ENCODE data around the gene CCDC43.

The CCDC43 gene

DNA sequence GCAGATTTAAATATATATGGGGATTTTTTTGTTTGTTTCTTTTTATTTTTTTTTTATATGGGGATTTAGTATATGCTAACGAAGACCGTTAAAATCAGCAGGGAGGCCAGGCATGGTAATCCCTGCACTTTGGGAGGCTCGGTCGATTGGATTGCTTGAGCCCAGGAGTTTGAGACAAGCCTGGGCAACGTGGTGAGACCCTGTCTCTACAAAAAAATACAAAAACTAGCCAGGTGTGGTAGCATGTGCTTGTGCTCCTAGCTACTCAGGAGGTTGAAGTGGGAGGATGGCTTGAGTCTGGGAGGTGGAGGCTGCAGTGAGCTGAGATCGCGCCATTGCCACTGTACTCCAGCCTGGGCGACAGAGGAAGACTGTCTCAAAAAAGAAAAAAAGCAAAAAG, 55.6 kb downstream of the CCDC43 start:
- Histone ChIP-seq H3K9ac (ENCODE audit: low read length) (no peak overlapping the region), H4K20me1 (ENCODE audit: low read depth, low read length) (no peaks in the 10 kb centered on the region), H3K36me3 (ENCODE audit: low read length) (no peaks in the 10 kb centered on the region), H3K4me3 (ENCODE audit: insufficient read depth, low read length, poor library complexity, severe bottlenecking) (no peak overlapping the region), H3K79me2 (ENCODE audit: insufficient read depth, low read length) (no peaks in the 10 kb centered on the region), H3K27ac (ENCODE audit: low read depth, low read length) (no peak overlapping the region), H3F3A (ENCODE audit: insufficient read depth) (no peaks in the 10 kb centered on the region), H2AFZ (ENCODE audit: low read depth, low read length, severe bottlenecking) (no peak overlapping the region), H3K4me2 (ENCODE audit: low read depth, low read length, poor library complexity, severe bottlenecking) (no peak overlapping the region), H3K27me3 (ENCODE audit: low read length) (no peaks in the 10 kb centered on the region), H3K9me2 (replicated peaks; ENCODE audit: insufficient read depth, low read length) (no peaks in the 10 kb centered on the region), H3K9me3 (ENCODE audit: insufficient read depth, low read length) (no peaks in the 10 kb centered on the region)
- TF ChIP-seq, protein P1, sequence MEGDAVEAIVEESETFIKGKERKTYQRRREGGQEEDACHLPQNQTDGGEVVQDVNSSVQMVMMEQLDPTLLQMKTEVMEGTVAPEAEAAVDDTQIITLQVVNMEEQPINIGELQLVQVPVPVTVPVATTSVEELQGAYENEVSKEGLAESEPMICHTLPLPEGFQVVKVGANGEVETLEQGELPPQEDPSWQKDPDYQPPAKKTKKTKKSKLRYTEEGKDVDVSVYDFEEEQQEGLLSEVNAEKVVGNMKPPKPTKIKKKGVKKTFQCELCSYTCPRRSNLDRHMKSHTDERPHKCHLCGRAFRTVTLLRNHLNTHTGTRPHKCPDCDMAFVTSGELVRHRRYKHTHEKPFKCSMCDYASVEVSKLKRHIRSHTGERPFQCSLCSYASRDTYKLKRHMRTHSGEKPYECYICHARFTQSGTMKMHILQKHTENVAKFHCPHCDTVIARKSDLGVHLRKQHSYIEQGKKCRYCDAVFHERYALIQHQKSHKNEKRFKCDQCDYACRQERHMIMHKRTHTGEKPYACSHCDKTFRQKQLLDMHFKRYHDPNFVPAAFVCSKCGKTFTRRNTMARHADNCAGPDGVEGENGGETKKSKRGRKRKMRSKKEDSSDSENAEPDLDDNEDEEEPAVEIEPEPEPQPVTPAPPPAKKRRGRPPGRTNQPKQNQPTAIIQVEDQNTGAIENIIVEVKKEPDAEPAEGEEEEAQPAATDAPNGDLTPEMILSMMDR (IDR thresholded peaks at IDR 0.05; ENCODE audit: insufficient read depth, low read length, poor library complexity, severe bottlenecking): no peak
- no peak for TF ChIP-seq EZH2phosphoT487 (conservative IDR thresholded peaks at IDR 0.05; ENCODE audit: low read length)

DNA sequence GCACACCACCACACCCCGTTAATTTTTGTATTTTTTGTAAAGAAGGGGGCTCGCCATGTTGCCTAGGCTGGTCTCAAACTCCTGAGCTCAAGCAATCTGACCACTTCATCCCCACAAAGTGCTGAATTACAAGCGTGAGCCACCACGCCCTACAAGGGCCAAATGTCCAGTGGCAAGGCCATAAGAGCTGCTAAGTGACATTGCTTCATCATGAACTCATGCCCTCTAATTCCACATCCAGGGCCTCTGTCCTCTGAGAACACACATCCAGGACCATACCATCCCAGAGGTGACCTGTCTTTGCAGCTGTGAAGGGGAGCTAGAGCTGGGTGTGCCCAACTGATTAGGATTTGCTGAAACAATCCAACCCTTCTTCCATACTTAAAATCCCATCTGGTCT, 58.9 kb downstream of the CCDC43 start:
- Histone ChIP-seq H3K9me2 (replicated peaks; ENCODE audit: insufficient read depth, low read length) (no peaks in the 10 kb centered on the region), H3K4me3 (ENCODE audit: insufficient read depth, low read length, poor library complexity, severe bottlenecking) (no peak overlapping the region), H4K20me1 (ENCODE audit: low read depth, low read length) (no peaks in the 10 kb centered on the region), H2AFZ (ENCODE audit: low read depth, low read length, severe bottlenecking) (no peak overlapping the region), H3K9ac (ENCODE audit: low read length) (no peak overlapping the region), H3K27me3 (ENCODE audit: low read length) (no peaks in the 10 kb centered on the region), H3F3A (ENCODE audit: insufficient read depth) (no peaks in the 10 kb centered on the region), H3K4me2 (ENCODE audit: low read depth, low read length, poor library complexity, severe bottlenecking) (no peak overlapping the region), H3K9me3 (ENCODE audit: insufficient read depth, low read length) (no peaks in the 10 kb centered on the region), H3K27ac (ENCODE audit: low read depth, low read length) (no peak overlapping the region), H3K79me2 (ENCODE audit: insufficient read depth, low read length) (no peaks in the 10 kb centered on the region), H3K36me3 (ENCODE audit: low read length) (no peaks in the 10 kb centered on the region)
- no peak for TF ChIP-seq EZH2phosphoT487 (conservative IDR thresholded peaks at IDR 0.05; ENCODE audit: low read length)
- TF ChIP-seq, protein P1 (IDR thresholded peaks at IDR 0.05; ENCODE audit: insufficient read depth, low read length, poor library complexity, severe bottlenecking): no peak

DNA sequence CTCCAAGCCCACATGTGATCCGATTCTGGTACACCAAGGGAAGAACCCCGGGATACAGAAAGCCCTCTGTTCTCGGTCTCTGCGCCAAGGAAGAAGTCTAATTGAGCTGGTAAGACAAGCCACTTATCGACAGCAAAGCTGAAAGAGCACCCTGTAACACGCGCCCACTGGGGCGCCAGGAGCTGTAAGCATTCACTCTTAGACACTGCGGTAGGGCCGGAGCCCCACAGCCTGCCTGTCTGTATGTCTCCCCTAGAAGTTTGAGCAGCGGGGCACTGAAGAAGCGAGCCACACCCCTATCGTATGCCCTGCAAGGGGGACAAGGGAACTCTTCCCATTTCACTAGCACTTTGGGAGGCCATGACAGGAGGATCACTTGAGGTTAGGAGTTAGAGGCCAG, 60.3 kb downstream of the CCDC43 start:
- TF ChIP-seq, protein P1 (IDR thresholded peaks at IDR 0.05; ENCODE audit: insufficient read depth, low read length, poor library complexity, severe bottlenecking): no peak
- no peak for TF ChIP-seq EZH2phosphoT487 (conservative IDR thresholded peaks at IDR 0.05; ENCODE audit: low read length)
- Histone ChIP-seq H3K9me2 (replicated peaks; ENCODE audit: insufficient read depth, low read length) (no peaks in the 10 kb centered on the region), H4K20me1 (ENCODE audit: low read depth, low read length) (no peaks in the 10 kb centered on the region), H2AFZ (ENCODE audit: low read depth, low read length, severe bottlenecking) (peak overlapping the region; percentile 95), H3K4me2 (ENCODE audit: low read depth, low read length, poor library complexity, severe bottlenecking) (no peak overlapping the region), H3K4me3 (ENCODE audit: insufficient read depth, low read length, poor library complexity, severe bottlenecking) (no peak overlapping the region), H3K27ac (ENCODE audit: low read depth, low read length) (no peak overlapping the region), H3F3A (ENCODE audit: insufficient read depth) (no peaks in the 10 kb centered on the region), H3K9ac (ENCODE audit: low read length) (no peak overlapping the region), H3K27me3 (ENCODE audit: low read length) (no peaks in the 10 kb centered on the region), H3K36me3 (ENCODE audit: low read length) (no peaks in the 10 kb centered on the region), H3K9me3 (ENCODE audit: insufficient read depth, low read length) (no peaks in the 10 kb centered on the region), H3K79me2 (ENCODE audit: insufficient read depth, low read length) (no peaks in the 10 kb centered on the region)
